Upper lobe of right lung (tissue), 1 donor: Measurements from ENCODE around the gene IFITM2. TPM values are rescaled to one million over a fixed set of nuclear protein-coding genes. Genes with fewer than 3 reads are reported as not detected.
"Not testable (repeated sequence)": the region's sequence is repeated elsewhere in the genome, so short reads cannot be mapped to it uniquely, and the experiment has no call there.

Experiments
- ATAC-seq: fragments of 200-7000 bp; cut with Tn5 transposase; one replicate; pipeline ENCODE4 v1.9.1; 2020; ENCODE audit warnings: mild to moderate bottlenecking, moderate library complexity
- DNase-seq: peaks from one replicate; pipeline ENCODE4 v3.0.0-alpha.2; 2020
- H3K27ac ChIP-seq: fragments of 200-600 bp; one replicate; pipeline ENCODE4 v1.8.0; 2022
- H3K27me3 ChIP-seq: fragments of 200-600 bp; one replicate; pipeline ENCODE4 v1.8.0; 2022; ENCODE audit warnings: mild to moderate bottlenecking
- H3K36me3 ChIP-seq: fragments of 200-600 bp; one replicate; pipeline ENCODE4 v1.8.0; 2022
- H3K4me1 ChIP-seq: fragments of 200-600 bp; one replicate; pipeline ENCODE4 v1.8.0; 2022
- H3K4me3 ChIP-seq: fragments of 200-600 bp; one replicate; pipeline ENCODE4 v1.8.0; 2022; ENCODE audit warnings: mild to moderate bottlenecking
- H3K9me3 ChIP-seq: fragments of 200-600 bp; one replicate; pipeline ENCODE4 v1.8.0; 2022
- intact Hi-C: fragments of 100-400 bp; cut with DNase I; formaldehyde crosslinking; loops from one replicate; pipeline ENCODE4 v1.11.0; 2022
- total RNA-seq: library from RNA; stranded (reverse); fragmentation: NEBNext Ultra II Directional; extraction: Animal tissue kit (Norgen Biotek cat#: 25700); gene quantifications from one replicate; pipeline ENCODE4 v1.2.1, GENCODE V29; 2021
- TF ChIP-seq, protein P1 (sequence below): fragments of 200-600 bp; IDR thresholded peaks from one replicate; pipeline ENCODE4 v1.8.0; 2022; ENCODE audit warnings: antibody characterized with exemption
- donor health status: DM: no; HTN: yes; CAD: no; lungs with severe emphysema.

Gene IFITM2
- total RNA-seq, 1 donor from 2014 or later: 521 TPM

DNA sequence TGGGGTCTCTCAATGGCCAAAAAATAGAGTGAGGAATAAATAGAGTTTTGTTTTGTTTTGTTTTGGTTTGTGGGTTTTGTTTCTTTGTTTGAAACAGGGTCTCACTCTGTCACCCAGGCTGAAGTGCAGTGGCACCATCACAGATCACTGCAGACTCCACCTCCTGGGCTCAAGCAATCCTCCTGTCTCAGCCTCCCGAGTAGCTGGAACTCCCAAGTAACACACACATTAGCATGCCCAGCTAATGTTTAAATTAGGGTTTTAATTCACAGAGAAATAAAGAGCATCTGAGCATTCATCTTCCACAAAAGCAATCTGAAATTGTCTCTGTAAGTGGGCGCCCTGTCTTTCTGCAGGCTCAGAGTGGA lies 22.3 kb downstream of the IFITM2 start:
- TF ChIP-seq, protein P1, sequence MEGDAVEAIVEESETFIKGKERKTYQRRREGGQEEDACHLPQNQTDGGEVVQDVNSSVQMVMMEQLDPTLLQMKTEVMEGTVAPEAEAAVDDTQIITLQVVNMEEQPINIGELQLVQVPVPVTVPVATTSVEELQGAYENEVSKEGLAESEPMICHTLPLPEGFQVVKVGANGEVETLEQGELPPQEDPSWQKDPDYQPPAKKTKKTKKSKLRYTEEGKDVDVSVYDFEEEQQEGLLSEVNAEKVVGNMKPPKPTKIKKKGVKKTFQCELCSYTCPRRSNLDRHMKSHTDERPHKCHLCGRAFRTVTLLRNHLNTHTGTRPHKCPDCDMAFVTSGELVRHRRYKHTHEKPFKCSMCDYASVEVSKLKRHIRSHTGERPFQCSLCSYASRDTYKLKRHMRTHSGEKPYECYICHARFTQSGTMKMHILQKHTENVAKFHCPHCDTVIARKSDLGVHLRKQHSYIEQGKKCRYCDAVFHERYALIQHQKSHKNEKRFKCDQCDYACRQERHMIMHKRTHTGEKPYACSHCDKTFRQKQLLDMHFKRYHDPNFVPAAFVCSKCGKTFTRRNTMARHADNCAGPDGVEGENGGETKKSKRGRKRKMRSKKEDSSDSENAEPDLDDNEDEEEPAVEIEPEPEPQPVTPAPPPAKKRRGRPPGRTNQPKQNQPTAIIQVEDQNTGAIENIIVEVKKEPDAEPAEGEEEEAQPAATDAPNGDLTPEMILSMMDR: no peak
- ATAC-seq (no peak), DNase-seq (no peak)
- Histone ChIP-seq H3K4me1 (peaks cover 31% of the 10 kb centered on the region), H3K27me3 (no peaks in the 10 kb centered on the region), H3K4me3 (no peak overlapping the region), H3K9me3 (no peaks in the 10 kb centered on the region), H3K27ac (no peak overlapping the region), H3K36me3 (no peaks in the 10 kb centered on the region)
- intact Hi-C loops: no loop called here

- TF ChIP-seq, protein P1: no peak
- intact Hi-C loops: no loop called here
- H3K4me3 ChIP-seq: no peak overlapping the region
- DNase-seq (peak; percentile 60), ATAC-seq (no peak)
- no peaks in the 10 kb centered on the region for H3K36me3 ChIP-seq
- no peak overlapping the region for H3K27ac ChIP-seq
- no peaks in the 10 kb centered on the region for H3K27me3 ChIP-seq
- H3K9me3 ChIP-seq: no peaks in the 10 kb centered on the region
- peaks cover 30% of the 10 kb centered on the region for H3K4me1 ChIP-seq
Measured at GRCh38 chr11:330307-330693, 22.7 kb downstream of the IFITM2 start.

DNA sequence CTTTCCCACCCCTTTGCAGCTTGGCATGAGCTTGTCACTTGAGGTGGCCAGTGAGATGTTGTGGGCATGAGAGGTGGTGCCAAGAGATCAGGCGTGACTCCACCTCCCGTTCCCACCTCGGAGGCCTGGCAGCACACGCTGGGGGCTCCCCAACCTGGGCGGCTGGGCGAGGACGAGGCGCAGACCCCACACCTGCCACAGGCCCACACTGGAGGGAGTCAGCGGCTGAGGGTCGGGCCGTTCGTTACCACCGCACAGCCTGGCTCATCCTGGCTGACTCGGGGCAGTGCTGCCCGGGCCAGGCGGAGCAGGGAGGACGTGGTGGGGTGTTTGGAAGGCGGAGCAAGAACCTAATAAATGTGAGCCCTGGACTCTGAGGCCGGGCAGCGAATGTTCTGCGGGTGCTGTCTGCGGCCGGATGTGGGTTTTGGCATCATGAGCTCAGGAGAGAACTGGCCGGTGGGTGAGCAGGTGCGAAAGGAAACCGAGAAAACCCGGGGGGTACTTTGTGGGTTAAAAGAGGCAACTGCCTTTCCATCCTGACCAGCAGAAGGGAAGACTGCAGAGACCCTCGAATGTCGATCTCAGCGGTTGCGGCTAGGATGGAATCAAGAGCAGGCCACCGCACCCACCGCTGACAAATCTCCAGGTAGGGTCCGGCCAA lies 23.2 kb downstream of the IFITM2 start:
- Histone ChIP-seq H3K27me3 (no peaks in the 10 kb centered on the region), H3K9me3 (no peaks in the 10 kb centered on the region), H3K4me3 (no peak overlapping the region), H3K27ac (no peak overlapping the region), H3K36me3 (no peaks in the 10 kb centered on the region), H3K4me1 (peaks cover 29% of the 10 kb centered on the region)
- intact Hi-C loops: no loop called here
- ATAC-seq (no peak), DNase-seq (peak; percentile 61)
- TF ChIP-seq, protein P1: no peak

GRCh38 chr11:331358-332060 lies 23.9 kb downstream of the IFITM2 start:
- DNase-seq (peak; percentile 28), ATAC-seq (no peak)
- intact Hi-C loops: no loop called here
- TF ChIP-seq, protein P1: no peak
- no peak overlapping the region for H3K4me3 ChIP-seq
- no peaks in the 10 kb centered on the region for H3K36me3 ChIP-seq
- H3K27me3 ChIP-seq: no peaks in the 10 kb centered on the region
- no peaks in the 10 kb centered on the region for H3K9me3 ChIP-seq
- no peak overlapping the region for H3K27ac ChIP-seq
- peaks cover 29% of the 10 kb centered on the region for H3K4me1 ChIP-seq

DNA sequence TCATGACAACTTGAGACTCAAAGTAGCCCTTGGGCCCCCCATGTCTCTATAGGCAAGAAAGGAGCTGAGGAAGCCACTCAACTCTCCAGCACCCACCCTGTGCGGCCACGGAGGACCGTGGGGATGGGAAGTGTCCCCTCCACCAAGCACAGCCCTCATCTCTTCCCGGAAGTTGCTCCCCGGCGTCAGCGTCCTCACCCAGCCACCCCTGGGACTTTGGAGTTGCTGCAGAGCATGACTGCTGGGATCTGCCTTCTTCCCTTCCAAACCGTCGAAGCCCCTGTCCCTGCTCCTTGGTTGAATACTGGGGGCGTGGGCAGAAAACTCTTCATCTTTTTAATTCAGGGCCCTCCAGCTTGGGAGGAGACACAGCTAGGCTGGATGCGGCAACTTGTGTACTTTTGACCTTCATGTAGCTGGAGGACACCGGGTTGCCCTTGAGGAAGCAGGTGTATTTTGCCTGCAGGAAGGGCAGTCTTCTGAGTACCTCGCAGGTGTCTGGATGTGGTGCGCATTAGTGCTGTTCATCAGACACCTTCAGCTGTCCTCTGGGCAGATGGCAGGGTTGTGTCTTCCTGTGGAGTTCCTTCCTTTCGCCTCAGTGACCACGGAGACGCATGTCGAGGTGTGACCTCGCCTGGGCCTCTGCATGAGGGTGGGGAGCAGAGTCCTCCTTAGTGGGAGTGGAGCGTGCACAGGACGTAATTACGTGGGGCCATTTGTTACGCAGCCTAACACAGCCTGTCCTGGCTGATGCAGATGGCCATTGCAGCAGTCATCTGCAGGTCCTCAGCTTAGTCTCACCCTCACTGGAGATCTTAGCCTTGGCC lies 25.2 kb downstream of the IFITM2 start:
- TF ChIP-seq, protein P1: no peak
- H3K4me1 ChIP-seq: peaks cover 20% of the 10 kb centered on the region
- no peak for DNase-seq

GRCh38 chr11:333616-334263 lies 26.1 kb downstream of the IFITM2 start:
- H3K27ac ChIP-seq, DNase-seq: not testable (repeated sequence)

More for the DNA sequence above, 25.2 kb downstream of the IFITM2 start:
- Histone ChIP-seq H3K9me3 (no peaks in the 10 kb centered on the region), H3K4me3 (no peak overlapping the region), H3K27me3 (no peaks in the 10 kb centered on the region), H3K36me3 (no peaks in the 10 kb centered on the region), H3K27ac (no peak overlapping the region)
- no peak for ATAC-seq
- intact Hi-C loops: no loop called here

More at GRCh38 chr11:333616-334263, 26.1 kb downstream of the IFITM2 start:
- H3K4me3 ChIP-seq, intact Hi-C loops, H3K27me3 ChIP-seq, H3K36me3 ChIP-seq, ATAC-seq, H3K9me3 ChIP-seq: not testable (repeated sequence)
- H3K4me1 ChIP-seq: peaks cover 16% of the 10 kb centered on the region
